Natural killer cell treated with Interleukin-12 subunit alpha and Interleukin-12 subunit beta and Interleukin-15 and Interleukin-18, amount 100 ng/mL, for 72 hours (primary cell): ENCODE data around the gene SLC25A26. TPM values are rescaled to one million over a fixed set of nuclear protein-coding genes. Genes with fewer than 3 reads are reported as not detected.
A peak's percentile ranks its signal among the peaks of the same experiment; 100 is the strongest.
"Not testable (repeated sequence)": the region's sequence is repeated elsewhere in the genome, so short reads cannot be mapped to it uniquely, and the experiment has no call there.

Experiments
- ATAC-seq, 2 donors: fragments of 150-1000 bp; cut with Tn5 transposase in 1 of 2; sonication (Bioruptor Pico), chemical (Tn5 transposase) in 1 of 2; 2 replicates each; pipeline ENCODE4 v1.10.0; 2021
- DNase-seq: peaks from one replicate; pipeline ENCODE4 v3.0.0; 2022; ENCODE audit warnings: low spot score
- H3K27ac Mint-ChIP-seq, 2 donors: 1 replicate in 1 of 2; 2 replicates in 1 of 2; pipeline ENCODE4 v1.8.0; 2022; ENCODE audit warnings: mixed read lengths in 2 of 2, mild to moderate bottlenecking in 1 of 2, moderate library complexity in 1 of 2
- H3K27me3 Mint-ChIP-seq, 2 donors: 1 replicate in 1 of 2; 2 replicates in 1 of 2; pipeline ENCODE4 v1.8.0; 2022; ENCODE audit warnings: mixed read lengths in 2 of 2
- H3K36me3 Mint-ChIP-seq: one replicate; pipeline ENCODE4 v1.8.0; 2022; ENCODE audit warnings: mixed read lengths
- H3K4me1 Mint-ChIP-seq, 2 donors: 1 replicate in 1 of 2; 2 replicates in 1 of 2; pipeline ENCODE4 v1.8.0; 2022; ENCODE audit warnings: low read depth in 2 of 2, mixed read lengths in 2 of 2, mild to moderate bottlenecking in 1 of 2
- H3K4me3 Mint-ChIP-seq: one replicate; pipeline ENCODE4 v1.8.0; 2022; ENCODE audit warnings: mixed read lengths
- H3K9me3 Mint-ChIP-seq: 2 replicates; pipeline ENCODE4 v1.8.0; 2022; ENCODE audit warnings: mixed read lengths
- total RNA-seq, 2 donors: library from RNA; stranded (reverse); gene quantifications; one replicate each; pipeline ENCODE4 v1.2.3, GENCODE V29; 2022

Gene SLC25A26
- total RNA-seq, 2 donors from 2014 or later: 19.4 to 22.3 TPM

DNA sequence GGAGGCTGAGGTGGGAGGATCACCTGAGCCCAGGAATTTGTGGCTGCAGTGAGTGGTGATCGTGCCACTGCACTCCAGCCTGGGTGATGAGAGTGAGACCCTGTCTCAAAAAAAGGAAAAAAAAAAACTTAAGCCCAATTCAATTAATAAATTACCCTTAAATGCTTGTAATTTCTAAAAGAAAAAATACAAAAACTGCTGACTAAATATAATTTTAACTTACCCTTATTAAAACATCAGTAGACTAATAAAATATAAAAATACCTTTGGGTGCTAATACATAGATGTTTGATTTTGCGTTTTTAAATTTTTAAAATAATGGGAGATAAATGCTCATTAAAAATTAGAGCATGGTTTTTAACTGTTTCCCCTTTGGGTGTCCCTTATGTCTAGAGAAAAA is 17.5 kb upstream of the SLC25A26 start:
- Mint-ChIP-seq H3K4me3 (no peak overlapping the region), H3K9me3 (no peaks in the 10 kb centered on the region), H3K36me3 (no peaks in the 10 kb centered on the region), H3K4me1 (peaks cover 13 to 15% of the 10 kb centered on the region in 2 donors), H3K27me3 (peaks cover 28 to 33% of the 10 kb centered on the region in 2 donors), H3K27ac (no peak overlapping the region)
- ATAC-seq: no peak
- no peak for DNase-seq

DNA sequence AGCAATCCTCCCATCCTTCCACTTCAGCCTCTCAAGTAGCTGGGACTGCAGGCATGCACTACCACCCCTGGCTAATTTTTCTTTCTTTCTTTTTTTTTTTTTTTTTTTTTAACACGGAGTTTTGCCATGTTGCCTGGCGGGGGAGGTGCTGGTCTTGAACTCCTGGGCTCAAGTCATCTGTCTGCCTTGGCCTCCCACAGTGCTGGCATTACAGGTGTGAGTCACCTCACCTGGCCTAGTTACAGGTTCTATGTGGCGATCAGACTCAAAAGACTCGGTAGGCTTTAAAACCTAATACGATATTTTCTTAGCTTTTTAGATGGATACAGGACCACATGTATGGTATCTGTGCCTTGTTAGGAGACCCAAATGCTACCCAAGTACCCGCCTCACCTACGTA is 14.0 kb upstream of the SLC25A26 start:
- H3K36me3 Mint-ChIP-seq: no peaks in the 10 kb centered on the region
- ATAC-seq (no peak), DNase-seq (no peak)
- H3K9me3 Mint-ChIP-seq: no peaks in the 10 kb centered on the region
- peaks cover 13 to 17% of the 10 kb centered on the region in 2 donors for H3K27me3 Mint-ChIP-seq
- no peaks in the 10 kb centered on the region for H3K4me1 Mint-ChIP-seq
- H3K27ac Mint-ChIP-seq: no peak overlapping the region
- H3K4me3 Mint-ChIP-seq: no peak overlapping the region

DNA sequence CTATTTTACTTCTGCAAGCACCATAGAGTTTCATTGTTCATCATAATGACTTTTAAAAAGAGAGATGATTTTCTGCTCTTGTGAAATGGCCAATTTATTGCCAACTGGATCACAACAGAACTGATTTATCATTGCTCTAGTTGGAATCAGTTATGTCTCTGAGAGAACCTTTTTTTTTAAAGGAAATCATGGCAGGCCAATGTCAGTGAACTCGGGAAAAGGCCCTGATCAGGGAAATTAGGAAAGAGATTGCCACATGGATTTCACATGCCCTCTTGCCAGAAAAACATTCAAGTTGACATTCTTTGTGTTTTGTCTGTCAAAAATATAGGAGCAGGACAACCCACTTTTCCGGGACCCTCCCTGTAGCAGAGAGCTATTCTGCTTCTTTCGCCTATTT is 12.6 kb upstream of the SLC25A26 start:
- Mint-ChIP-seq H3K9me3 (no peaks in the 10 kb centered on the region), H3K36me3 (no peaks in the 10 kb centered on the region), H3K27ac (no peak overlapping the region), H3K4me3 (no peak overlapping the region), H3K4me1 (no peaks in the 10 kb centered on the region), H3K27me3 (peaks cover 7 to 15% of the 10 kb centered on the region in 2 donors)
- ATAC-seq: no peak
- DNase-seq: no peak

DNA sequence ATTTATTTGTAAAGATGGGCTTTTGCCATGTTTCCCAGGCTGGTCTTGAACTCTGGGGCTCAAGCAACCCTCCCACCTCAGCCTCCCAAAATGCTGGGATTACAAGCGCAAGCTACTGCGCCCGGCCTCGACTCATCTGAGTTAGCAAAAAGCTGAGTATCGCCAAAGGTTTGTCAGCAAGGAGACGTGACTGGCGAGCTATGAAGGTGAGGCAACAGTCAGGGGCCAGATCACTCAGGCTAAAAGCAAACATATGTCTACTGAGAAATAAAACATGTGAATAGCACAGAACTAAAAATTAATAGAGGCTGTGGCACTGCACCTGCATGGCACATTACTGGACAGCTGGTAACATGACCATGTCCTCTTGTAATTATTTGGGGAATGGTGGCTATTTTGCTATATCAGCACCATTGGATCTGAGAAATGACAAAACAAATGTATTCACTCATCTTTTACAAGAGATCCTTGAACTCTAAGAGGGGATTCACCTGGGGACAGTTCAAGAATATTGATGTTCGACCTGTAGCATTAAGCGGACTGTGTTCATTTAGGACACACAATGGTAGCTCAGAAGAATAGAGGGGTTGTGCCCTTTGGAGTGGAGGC is 10.0 kb upstream of the SLC25A26 start:
- no peak overlapping the region for H3K4me3 Mint-ChIP-seq
- no peaks in the 10 kb centered on the region for H3K9me3 Mint-ChIP-seq
- no peak overlapping the region for H3K27ac Mint-ChIP-seq
- ATAC-seq (no peak), DNase-seq (no peak)
- peaks cover 3 to 11% of the 10 kb centered on the region in 2 donors for H3K27me3 Mint-ChIP-seq
- no peaks in the 10 kb centered on the region for H3K36me3 Mint-ChIP-seq
- H3K4me1 Mint-ChIP-seq: no peaks in the 10 kb centered on the region

DNA sequence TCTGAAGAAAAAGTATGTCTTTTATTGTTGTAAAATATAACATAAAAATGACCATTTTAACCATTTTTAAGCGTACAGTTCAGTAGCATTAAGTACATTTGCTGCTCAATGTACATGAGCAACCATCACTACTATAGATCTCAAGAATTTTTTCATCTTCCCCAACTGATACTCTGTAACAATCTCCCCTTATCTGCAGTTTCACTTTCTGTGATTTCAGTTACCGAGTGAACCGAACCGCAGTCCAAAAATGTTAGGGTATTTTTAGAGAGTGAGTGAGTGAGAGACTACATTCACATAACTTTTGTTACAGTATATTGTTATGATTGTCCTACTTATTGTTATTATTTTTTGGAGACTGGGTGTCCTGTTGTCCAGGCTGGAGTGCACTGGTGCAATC is 9.0 kb upstream of the SLC25A26 start:
- Mint-ChIP-seq H3K4me3 (no peak overlapping the region), H3K27me3 (peaks cover 0 to 11% of the 10 kb centered on the region in 2 donors), H3K27ac (no peak overlapping the region), H3K4me1 (no peaks in the 10 kb centered on the region), H3K9me3 (no peaks in the 10 kb centered on the region), H3K36me3 (no peaks in the 10 kb centered on the region)
- no peak for DNase-seq
- no peak for ATAC-seq

GRCh38 chr3:66215106-66215505 is 5.7 kb upstream of the SLC25A26 start:
- no peaks in the 10 kb centered on the region for H3K36me3 Mint-ChIP-seq
- no peak overlapping the region for H3K27ac Mint-ChIP-seq
- DNase-seq: no peak
- H3K9me3 Mint-ChIP-seq: no peaks in the 10 kb centered on the region
- H3K4me3 Mint-ChIP-seq: no peak overlapping the region
- H3K27me3 Mint-ChIP-seq: peaks cover 12 to 14% of the 10 kb centered on the region in 2 donors
- ATAC-seq: no peak
- peaks cover 0 to 3% of the 10 kb centered on the region in 2 donors for H3K4me1 Mint-ChIP-seq

GRCh38 chr3:66220066-66220465 is 735 bp upstream of the SLC25A26 start:
- no peaks in the 10 kb centered on the region for H3K9me3 Mint-ChIP-seq
- H3K36me3 Mint-ChIP-seq: peaks cover 13% of the 10 kb centered on the region
- H3K27ac Mint-ChIP-seq: peak overlapping the region in 1 of 2 donors; percentile 89
- peaks cover 30 to 35% of the 10 kb centered on the region in 2 donors for H3K4me1 Mint-ChIP-seq
- H3K27me3 Mint-ChIP-seq: peaks cover 9 to 12% of the 10 kb centered on the region in 2 donors
- ATAC-seq (no peak), DNase-seq (no peak)
- peak overlapping the region; percentile 97 for H3K4me3 Mint-ChIP-seq

- peaks cover 38 to 46% of the 10 kb centered on the region in 2 donors for H3K4me1 Mint-ChIP-seq
- H3K36me3 Mint-ChIP-seq: peaks cover 19% of the 10 kb centered on the region
- no peaks in the 10 kb centered on the region for H3K27me3 Mint-ChIP-seq
- peak in 1 of 2 donors; percentile 32 for ATAC-seq
- peak overlapping the region; percentile 26 for H3K4me3 Mint-ChIP-seq
- H3K27ac Mint-ChIP-seq: peak overlapping the region; percentile 35 to 51
- no peak for DNase-seq
- H3K9me3 Mint-ChIP-seq: no peaks in the 10 kb centered on the region
Observed at GRCh38 chr3:66224220-66224619, 3.4 kb downstream of the SLC25A26 start.

DNA sequence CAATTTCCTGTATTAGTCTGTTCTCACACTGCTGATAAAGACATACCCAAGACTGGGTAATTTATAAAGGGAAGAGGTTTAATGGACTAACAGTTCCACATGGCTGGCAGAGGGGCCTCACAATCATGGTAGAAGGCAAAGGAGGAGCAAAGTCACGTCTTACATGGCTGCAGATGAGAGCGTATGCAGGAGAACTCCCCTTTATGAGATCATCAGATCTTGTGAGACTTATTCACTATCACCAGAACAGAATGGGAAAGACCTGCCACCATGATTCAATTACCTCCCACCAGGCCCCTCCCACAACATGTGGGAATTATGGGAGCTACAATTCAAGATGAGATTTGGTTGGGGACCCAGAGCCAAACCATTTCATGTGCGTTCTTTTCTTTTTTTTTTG is 5.3 kb downstream of the SLC25A26 start:
- ATAC-seq, H3K27ac Mint-ChIP-seq, DNase-seq, H3K27me3 Mint-ChIP-seq, H3K4me3 Mint-ChIP-seq, H3K9me3 Mint-ChIP-seq: not testable (repeated sequence)
- Mint-ChIP-seq H3K4me1 (peaks cover 38 to 47% of the 10 kb centered on the region in 2 donors), H3K36me3 (peaks cover 19% of the 10 kb centered on the region)

DNA sequence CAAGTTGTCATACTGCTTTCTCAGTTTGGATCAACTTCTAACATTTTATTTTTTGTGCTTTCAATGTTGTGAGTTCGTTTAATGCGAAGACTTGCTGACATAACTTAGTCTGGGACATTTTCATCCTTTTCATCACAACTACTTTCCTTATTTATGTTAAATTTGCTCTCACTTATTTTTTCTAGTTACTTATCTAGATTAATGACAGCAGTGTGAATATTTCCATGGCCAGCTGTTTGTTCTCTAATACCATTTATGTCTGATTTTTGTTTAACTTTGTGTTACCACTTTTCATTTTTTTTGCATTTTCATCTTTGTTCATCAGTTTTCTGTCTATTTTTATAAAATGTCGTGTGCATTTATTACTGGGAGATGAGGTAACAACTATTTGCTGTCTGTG is 6.2 kb downstream of the SLC25A26 start:
- H3K4me1 Mint-ChIP-seq: peaks cover 30 to 39% of the 10 kb centered on the region in 2 donors
- DNase-seq (no peak), ATAC-seq (no peak)
- no peaks in the 10 kb centered on the region for H3K27me3 Mint-ChIP-seq
- H3K27ac Mint-ChIP-seq: peak overlapping the region in 1 of 2 donors; percentile 42
- no peaks in the 10 kb centered on the region for H3K9me3 Mint-ChIP-seq
- peaks cover 19% of the 10 kb centered on the region for H3K36me3 Mint-ChIP-seq
- no peak overlapping the region for H3K4me3 Mint-ChIP-seq

DNA sequence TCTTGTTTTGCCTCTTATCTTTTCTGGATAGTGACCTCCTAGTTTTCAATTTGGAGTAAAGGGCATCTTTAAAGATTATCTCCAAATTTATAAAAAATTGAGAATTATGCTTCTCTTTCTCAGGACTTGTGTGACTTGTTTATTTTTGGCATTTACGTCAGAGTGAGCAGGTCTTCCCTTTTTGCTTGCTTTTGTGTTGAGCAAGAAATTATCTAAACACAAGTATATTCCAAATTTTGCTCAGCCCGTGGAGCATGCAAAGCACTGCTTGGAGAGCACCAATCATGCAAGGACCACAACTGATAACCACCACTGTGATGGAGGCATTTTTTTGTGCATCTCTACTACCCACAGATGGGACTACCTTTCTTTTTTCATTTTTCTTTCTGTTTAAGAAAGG is 7.1 kb downstream of the SLC25A26 start:
- DNase-seq: no peak
- ATAC-seq: no peak
- no peak overlapping the region for H3K4me3 Mint-ChIP-seq
- peaks cover 17% of the 10 kb centered on the region for H3K36me3 Mint-ChIP-seq
- H3K4me1 Mint-ChIP-seq: peaks cover 28 to 38% of the 10 kb centered on the region in 2 donors
- no peaks in the 10 kb centered on the region for H3K9me3 Mint-ChIP-seq
- no peak overlapping the region for H3K27ac Mint-ChIP-seq
- H3K27me3 Mint-ChIP-seq: no peaks in the 10 kb centered on the region

- H3K27me3 Mint-ChIP-seq: no peaks in the 10 kb centered on the region
- H3K36me3 Mint-ChIP-seq: peaks cover 11% of the 10 kb centered on the region
- peaks cover 22 to 30% of the 10 kb centered on the region in 2 donors for H3K4me1 Mint-ChIP-seq
- DNase-seq: no peak
- ATAC-seq: no peak
- no peak overlapping the region for H3K27ac Mint-ChIP-seq
- no peak overlapping the region for H3K4me3 Mint-ChIP-seq
- H3K9me3 Mint-ChIP-seq: no peaks in the 10 kb centered on the region
Observed at GRCh38 chr3:66228707-66229106, 7.9 kb downstream of the SLC25A26 start.

- no peak overlapping the region for H3K4me3 Mint-ChIP-seq
- ATAC-seq (no peak), DNase-seq (no peak)
- H3K27ac Mint-ChIP-seq: peak overlapping the region in 1 of 2 donors; percentile 6
- peaks cover 15 to 20% of the 10 kb centered on the region in 2 donors for H3K4me1 Mint-ChIP-seq
- H3K27me3 Mint-ChIP-seq: no peaks in the 10 kb centered on the region
- peaks cover 6% of the 10 kb centered on the region for H3K36me3 Mint-ChIP-seq
- H3K9me3 Mint-ChIP-seq: no peaks in the 10 kb centered on the region
Observed at GRCh38 chr3:66229931-66230330, 9.1 kb downstream of the SLC25A26 start.

GRCh38 chr3:66233033-66233432 is 12.2 kb downstream of the SLC25A26 start:
- DNase-seq: no peak
- no peaks in the 10 kb centered on the region for H3K27me3 Mint-ChIP-seq

DNA sequence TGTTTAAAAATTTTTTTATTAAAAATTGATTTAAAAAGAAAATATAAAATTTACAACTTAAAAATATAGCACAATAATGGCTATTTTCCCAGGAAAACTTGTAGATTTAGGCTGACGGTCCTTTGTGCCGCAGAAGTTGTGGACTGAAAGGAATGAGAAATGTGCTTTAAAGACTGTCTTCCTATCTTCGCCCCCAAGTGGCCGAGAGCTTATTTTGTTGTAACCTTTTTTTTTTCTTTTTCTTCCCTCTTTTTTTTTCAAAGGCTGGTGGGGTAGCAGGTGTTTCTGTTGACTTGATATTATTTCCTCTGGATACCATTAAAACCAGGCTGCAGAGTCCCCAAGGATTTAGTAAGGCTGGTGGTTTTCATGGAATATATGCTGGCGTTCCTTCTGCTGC is 15.5 kb downstream of the SLC25A26 start:
- DNase-seq (no peak), ATAC-seq (no peak)
- peaks cover 5% of the 10 kb centered on the region for H3K9me3 Mint-ChIP-seq
- H3K27me3 Mint-ChIP-seq: no peaks in the 10 kb centered on the region
- H3K4me1 Mint-ChIP-seq: peaks cover 21 to 25% of the 10 kb centered on the region in 2 donors
- peaks cover 26% of the 10 kb centered on the region for H3K36me3 Mint-ChIP-seq
- H3K27ac Mint-ChIP-seq: no peak overlapping the region
- no peak overlapping the region for H3K4me3 Mint-ChIP-seq

More at GRCh38 chr3:66233033-66233432, 12.2 kb downstream of the SLC25A26 start:
- no peak overlapping the region for H3K27ac Mint-ChIP-seq
- no peak overlapping the region for H3K4me3 Mint-ChIP-seq
- peaks cover 7% of the 10 kb centered on the region for H3K36me3 Mint-ChIP-seq
- no peak for ATAC-seq
- peaks cover 2% of the 10 kb centered on the region for H3K9me3 Mint-ChIP-seq
- H3K4me1 Mint-ChIP-seq: peaks cover 12 to 13% of the 10 kb centered on the region in 2 donors
